ENCODE results near the gene SLC44A3. TPM values are rescaled to one million over a fixed set of nuclear protein-coding genes. Genes with fewer than 3 reads are reported as not detected.

SLC44A3 gene
- total and polyA plus RNA-seq, 10 donors = 0.28 to 4.0 (median 0.95) TPM

DNA sequence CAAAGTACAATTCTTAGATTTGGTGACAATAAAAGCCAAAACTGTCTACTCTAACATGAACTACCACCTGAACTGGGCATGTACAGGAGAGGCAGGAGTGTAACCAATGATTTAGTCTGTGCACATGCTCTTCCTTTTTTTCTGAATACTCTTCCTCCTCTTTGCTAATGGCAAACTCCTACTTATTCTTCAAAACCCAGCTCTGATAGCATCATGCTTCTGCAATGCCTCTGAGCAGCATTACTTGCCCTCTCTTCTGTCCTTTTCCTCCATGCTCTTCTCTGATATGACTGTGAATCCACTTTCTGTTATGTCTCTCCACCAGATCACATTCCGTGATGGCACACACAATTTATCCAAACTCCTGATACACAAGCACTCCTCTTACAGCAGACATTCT is 75.4 kb downstream of the SLC44A3 start:
- Histone ChIP-seq H3K36me3 (peaks cover 0 to 45% (median 9%) of the 10 kb centered on the region in 6 donors), H3K27me3 (replicated peaks in 1 of 7) (no peaks in the 10 kb centered on the region), H3K4me1 (no peaks in the 10 kb centered on the region), H3K27ac (no peak overlapping the region), H3K9me3 (no peaks in the 10 kb centered on the region), H3K4me3 (no peak overlapping the region)
- DNase-seq = no peak
- no peak for TF ChIP-seq POLR2A (IDR thresholded peaks at IDR 0.05)
- no peak for TF ChIP-seq CTCF (IDR thresholded peaks at IDR 0.05 in 8 of 11, conservative IDR thresholded peaks at IDR 0.05 in 3 of 11)
- TF ChIP-seq POLR2AphosphoS5 (IDR thresholded peaks at IDR 0.05) = no peak
- WGBS, 5 donors = 87 to 98% (median 93%) methylated on average over 1 of the region's 1 CpG
- intact Hi-C loops (cut with DNase I; ENCODE audit: low total_unique reads) = no loop called here

DNA sequence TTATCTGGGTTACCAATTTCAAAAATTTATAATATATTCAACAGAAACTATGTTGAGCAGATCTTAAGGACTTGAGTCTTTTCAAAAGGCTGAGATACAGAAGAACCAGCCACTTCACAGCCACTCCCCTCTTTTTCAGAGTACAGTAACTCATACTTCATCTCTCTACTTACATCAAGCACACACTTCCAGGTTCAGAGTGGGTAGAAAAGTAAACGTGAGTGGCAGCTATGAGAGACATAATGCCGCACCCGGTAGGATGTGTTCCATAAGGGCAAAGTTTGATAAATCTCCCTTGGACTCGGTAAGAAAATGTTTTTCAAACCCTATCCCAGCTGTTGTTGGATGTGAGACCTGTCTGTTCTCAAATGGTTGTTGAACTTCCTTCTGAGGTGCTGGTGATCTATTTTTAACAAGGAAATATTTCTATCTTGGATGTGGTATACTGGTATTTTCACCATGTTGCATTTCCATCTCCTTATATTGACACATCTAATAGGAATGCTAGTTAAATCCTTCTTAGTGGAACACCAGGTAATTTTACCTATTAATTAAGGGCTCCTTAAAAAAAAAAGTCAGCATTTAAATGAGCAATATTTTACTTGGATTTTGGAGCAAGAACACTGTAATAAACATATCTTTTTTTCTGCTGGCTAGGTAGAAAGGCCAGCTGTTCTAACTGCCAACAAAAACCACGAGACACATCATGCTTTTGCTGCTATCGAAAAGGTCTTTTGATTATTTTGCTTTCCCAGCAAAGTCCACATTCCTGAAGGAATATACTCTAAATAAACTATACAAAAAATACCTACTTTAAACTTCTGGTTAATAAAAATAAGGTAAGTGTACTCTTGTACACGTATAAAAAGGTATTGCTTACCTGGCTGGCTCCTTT is 78.6 kb downstream of the SLC44A3 start:
- no peak overlapping the region for H3K27ac ChIP-seq
- no peaks in the 10 kb centered on the region for H3K27me3 ChIP-seq (replicated peaks in 1 of 7)
- intact Hi-C loops (cut with DNase I; ENCODE audit: low total_unique reads) = no loop called here
- DNase-seq = no peak
- H3K4me3 ChIP-seq = no peak overlapping the region
- H3K36me3 ChIP-seq = peaks cover 0 to 60% (median 15%) of the 10 kb centered on the region in 6 donors
- no peaks in the 10 kb centered on the region for H3K4me1 ChIP-seq
- 84 to 86% (median 84%) methylated on average over 7 of the region's 7 CpGs for WGBS, 5 donors
- H3K9me3 ChIP-seq = no peaks in the 10 kb centered on the region
- TF ChIP-seq CTCF (IDR thresholded peaks at IDR 0.05 in 8 of 11, conservative IDR thresholded peaks at IDR 0.05 in 3 of 11) (no peak), POLR2AphosphoS5 (IDR thresholded peaks at IDR 0.05) (no peak), POLR2A (IDR thresholded peaks at IDR 0.05) (no peak)

GRCh38 chr1:94899756-94900155 is 79.6 kb downstream of the SLC44A3 start:
- intact Hi-C loops (cut with DNase I; ENCODE audit: low total_unique reads) = no loop called here

More at GRCh38 chr1:94899756-94900155, 79.6 kb downstream of the SLC44A3 start:
- Histone ChIP-seq H3K4me3 (no peak overlapping the region), H3K27ac (no peak overlapping the region), H3K9me3 (no peaks in the 10 kb centered on the region), H3K4me1 (no peaks in the 10 kb centered on the region), H3K36me3 (peaks cover 0 to 60% (median 15%) of the 10 kb centered on the region in 6 donors), H3K27me3 (replicated peaks in 1 of 7) (no peaks in the 10 kb centered on the region)
- DNase-seq = no peak
- 64 to 87% (median 73%) methylated on average over 1 of the region's 1 CpG for WGBS, 5 donors
- TF ChIP-seq POLR2A (IDR thresholded peaks at IDR 0.05) (no peak), CTCF (IDR thresholded peaks at IDR 0.05 in 8 of 11, conservative IDR thresholded peaks at IDR 0.05 in 3 of 11) (no peak), POLR2AphosphoS5 (IDR thresholded peaks at IDR 0.05) (no peak)

All from spleen (tissue), 11 donors.